ENCODE measurements around the gene HDAC8.
"Not testable (repeated sequence)": the region's sequence is repeated elsewhere in the genome, so short reads cannot be mapped to it uniquely, and the experiment has no call there.

The HDAC8 gene

GRCh38 chrX:72572248-72573157 lies at the start of gene HDAC8:
Gene HDAC8, minus strand, starts transcription at chrX:72572843. Its CDS starts 82 bp downstream, at chrX:72572761.
- no peak for DNase-seq (ENCODE audit: low read depth)

- no peak for DNase-seq (ENCODE audit: low read depth)
Observed at GRCh38 chrX:72621625-72622485, 49.2 kb upstream of the HDAC8 start.

GRCh38 chrX:72621163-72621562 lies 48.5 kb upstream of the HDAC8 start:
- no peak for DNase-seq (ENCODE audit: low read depth)

GRCh38 chrX:72620550-72621145 lies 48.0 kb upstream of the HDAC8 start:
- peak; percentile 16 for DNase-seq (ENCODE audit: low read depth)

- no peak for DNase-seq (ENCODE audit: low read depth)
Observed at GRCh38 chrX:72609313-72609712, 36.7 kb upstream of the HDAC8 start.

- DNase-seq (ENCODE audit: low read depth): no peak
Observed at GRCh38 chrX:72604705-72605104, 32.1 kb upstream of the HDAC8 start.

- no peak for DNase-seq (ENCODE audit: low read depth)
Observed at GRCh38 chrX:72604112-72604511, 31.5 kb upstream of the HDAC8 start.

GRCh38 chrX:72591038-72591437 lies 18.4 kb upstream of the HDAC8 start:
- not testable (repeated sequence) for DNase-seq (ENCODE audit: low read depth)

- DNase-seq (ENCODE audit: low read depth): no peak
Observed at GRCh38 chrX:72584163-72584562, 11.5 kb upstream of the HDAC8 start.

- no peak for DNase-seq (ENCODE audit: low read depth)
Observed at GRCh38 chrX:72576141-72576894, 3.7 kb upstream of the HDAC8 start.

GRCh38 chrX:72573158-72573511 lies 492 bp upstream of the HDAC8 start:
- no peak for DNase-seq (ENCODE audit: low read depth)

GRCh38 chrX:72569786-72570185 lies 2.9 kb downstream of the HDAC8 start:
- no peak for DNase-seq (ENCODE audit: low read depth)

GRCh38 chrX:72568406-72569092 lies 4.1 kb downstream of the HDAC8 start:
- no peak for DNase-seq (ENCODE audit: low read depth)

GRCh38 chrX:72566448-72566847 lies 6.2 kb downstream of the HDAC8 start:
- DNase-seq (ENCODE audit: low read depth): no peak

GRCh38 chrX:72559655-72560054 lies 13.0 kb downstream of the HDAC8 start:
- not testable (repeated sequence) for DNase-seq (ENCODE audit: low read depth)

- DNase-seq (ENCODE audit: low read depth): no peak
Observed at GRCh38 chrX:72554448-72555140, 18.0 kb downstream of the HDAC8 start.

GRCh38 chrX:72552443-72552842 lies 20.2 kb downstream of the HDAC8 start:
- DNase-seq (ENCODE audit: low read depth): not testable (repeated sequence)

GRCh38 chrX:72545990-72546389 lies 26.7 kb downstream of the HDAC8 start:
- no peak for DNase-seq (ENCODE audit: low read depth)

GRCh38 chrX:72540318-72540717 lies 32.3 kb downstream of the HDAC8 start:
- no peak for DNase-seq (ENCODE audit: low read depth)

GRCh38 chrX:72539822-72540221 lies 32.8 kb downstream of the HDAC8 start:
- DNase-seq (ENCODE audit: low read depth): no peak

- DNase-seq (ENCODE audit: low read depth): no peak
Observed at GRCh38 chrX:72536542-72536941, 36.1 kb downstream of the HDAC8 start.

Data from stimulated activated CD8-positive, alpha-beta memory T cell treated with anti-CD3 and anti-CD28 coated beads, Interleukin-4, amount 100 ng/mL, for 24 hours (primary cell).